GM12878 (cell line): ENCODE data around the gene INHBE. TPM values are rescaled to one million over a fixed set of nuclear protein-coding genes. Genes with fewer than 3 reads are reported as not detected.

Experiments
- ATAC-seq: fragments of 200-7000 bp; cut with Tn5 transposase; 3 replicates; pipeline ENCODE4 v1.9.1; 2020; ENCODE audit warnings: mild to moderate bottlenecking, moderate library complexity
- BruUV-seq: library from RNA; stranded (reverse); fragments of 400-500 nt; replicated peaks from 2 replicates; lab custom pipeline; 2021; lab: Mats Ljungman, UMichigan
- CTCF ChIA-PET: fragments of 300-600 bp; sonication (Branson Sonifier 250); formaldehyde crosslinking; extraction: SDS; loops from one replicate; lab custom pipeline; 2021; ENCODE audit warnings: inconsistent platforms; lab: Yijun Ruan, JAX
- POLR2A ChIA-PET: fragments of 350-600 bp; formaldehyde crosslinking; extraction: SDS; loops from one replicate; lab custom pipeline; 2021; ENCODE audit warnings: inconsistent platforms; lab: Charles Lee
- RAD21 ChIA-PET: fragments of 300-600 bp; sonication (Branson Sonifier 250); formaldehyde crosslinking; loops from one replicate; lab custom pipeline; 2023; ENCODE audit warnings: antibody characterized with exemption; ENCODE audit not compliant: unreplicated experiment; lab: Charles Lee
- SMC1A ChIA-PET: fragments of 300-600 bp; sonication (Branson Sonifier 250); formaldehyde crosslinking; loops from one replicate; lab custom pipeline; 2023; ENCODE audit not compliant: unreplicated experiment, uncharacterized antibody; lab: Charles Lee
- DNase-seq: peaks from one replicate; pipeline ENCODE4 v3.0.0-alpha.2; 2011; ENCODE audit warnings: low read depth, low spot score
- FAIRE-seq: peaks from 3 replicates; lab custom pipeline; 2011; peaks lifted over from hg19 to GRCh38; lab: Jason Lieb, UNC
- H2AFZ ChIP-seq: 2 replicates; pipeline ENCODE4 v1.6.0; 2011; ENCODE audit warnings: low read depth, low read length, control low read depth; ENCODE audit not compliant: control insufficient read depth
- H3K27ac ChIP-seq: 2 replicates; pipeline ENCODE4 v1.5.1; 2011; ENCODE audit warnings: control low read depth; ENCODE audit not compliant: control insufficient read depth, insufficient read depth
- H3K27me3 ChIP-seq, 2 experiments: replicated peaks in 1 of 2; 2 replicates each; pipeline versions ENCODE4 v1.6.0 to v1.6.1; 2011; ENCODE audit warnings: low read length in 1 of 2; ENCODE audit not compliant: control insufficient read depth in 2 of 2, insufficient read depth in 2 of 2
- H3K36me3 ChIP-seq, 2 experiments: 2 replicates each; pipeline ENCODE4 v1.5.1; 2011; ENCODE audit warnings: low read length in 1 of 2; ENCODE audit not compliant: control insufficient read depth in 2 of 2, insufficient read depth in 2 of 2
- H3K4me1 ChIP-seq: 2 replicates; pipeline ENCODE4 v1.6.1; 2011; ENCODE audit warnings: mild to moderate bottlenecking, low read length, moderate library complexity, mixed read lengths; ENCODE audit not compliant: control insufficient read depth, insufficient read depth
- H3K4me2 ChIP-seq: 2 replicates; pipeline ENCODE4 v1.6.0; 2011; ENCODE audit warnings: control low read depth; ENCODE audit not compliant: control insufficient read depth, insufficient read depth
- H3K4me3 ChIP-seq: fragments of 200-600 bp; sonication (generic); 2 replicates; pipeline ENCODE4 v1.5.1; 2016
- H3K79me2 ChIP-seq: 2 replicates; pipeline ENCODE4 v1.6.0; 2011; ENCODE audit warnings: low read length; ENCODE audit not compliant: control insufficient read depth, insufficient read depth
- H3K9ac ChIP-seq: 2 replicates; pipeline ENCODE4 v1.8.0; 2011; ENCODE audit warnings: low read length, control low read depth, mixed read lengths; ENCODE audit not compliant: control insufficient read depth, insufficient read depth
- H3K9me3 ChIP-seq: replicated peaks from 3 replicates; pipeline ENCODE4 v1.5.1; 2011; ENCODE audit warnings: mild to moderate bottlenecking, low read length; ENCODE audit not compliant: control insufficient read depth, insufficient read depth
- H4K20me1 ChIP-seq: 2 replicates; pipeline ENCODE4 v1.6.0; 2011; ENCODE audit not compliant: control insufficient read depth, insufficient read depth
- BMI1 ChIP-seq: fragments of 450-650 bp; IDR thresholded peaks from 2 replicates; pipeline ENCODE4 v1.6.1; 2016; ENCODE audit warnings: mild to moderate bottlenecking, moderate library complexity, borderline replicate concordance
- CHD4 ChIP-seq: fragments of 200-600 bp; sonication (generic); IDR thresholded peaks from 2 replicates; pipeline ENCODE4 v1.6.1; 2016; ENCODE audit warnings: mild to moderate bottlenecking
- HCFC1 ChIP-seq: fragments of 150-350 bp; IDR thresholded peaks from 2 replicates; pipeline ENCODE4 v1.6.1; 2014; ENCODE audit warnings: low read length
- HDAC6 ChIP-seq: fragments of 200-600 bp; sonication (generic); IDR thresholded peaks from one replicate; pipeline ENCODE4 v1.8.0; 2017; ENCODE audit warnings: antibody characterized with exemption; ENCODE audit not compliant: unreplicated experiment
- IKZF1 ChIP-seq: fragments of 450-650 bp; conservative IDR thresholded peaks from 2 replicates; pipeline ENCODE4 v1.6.1; 2017; ENCODE audit warnings: antibody characterized with exemption, mild to moderate bottlenecking
- JUND ChIP-seq: IDR thresholded peaks from 2 replicates; pipeline ENCODE4 v1.6.1; 2012; ENCODE audit warnings: low read depth, mild to moderate bottlenecking, low read length, improper control_type of control experiment, moderate library complexity
- MXI1 ChIP-seq: fragments of 150-350 bp; IDR thresholded peaks from 2 replicates; pipeline ENCODE4 v1.6.1; 2011; ENCODE audit warnings: low read depth, mild to moderate bottlenecking, inconsistent platforms, low read length, improper control_type of control experiment
- MYB ChIP-seq: fragments of 150-350 bp; IDR thresholded peaks from 2 replicates; pipeline ENCODE4 v1.6.1; 2014; ENCODE audit warnings: mild to moderate bottlenecking, low read depth, low read length, borderline replicate concordance
- POLR2A ChIP-seq: IDR thresholded peaks from 2 replicates; pipeline ENCODE4 v1.6.1; 2011; ENCODE audit warnings: low read depth, mild to moderate bottlenecking, low read length
- RAD21 ChIP-seq: IDR thresholded peaks from 2 replicates; pipeline ENCODE4 v1.6.1; 2011; ENCODE audit warnings: mild to moderate bottlenecking, low read depth, low read length, moderate library complexity; ENCODE audit not compliant: insufficient read depth
- STAT1 ChIP-seq: fragments of 450-650 bp; conservative IDR thresholded peaks from 2 replicates; pipeline ENCODE4 v1.6.1; 2014; ENCODE audit warnings: antibody characterized with exemption, mild to moderate bottlenecking
- TARDBP ChIP-seq: IDR thresholded peaks from 2 replicates; pipeline ENCODE4 v1.6.1; 2016; ENCODE audit warnings: borderline replicate concordance
- ZBED1 ChIP-seq: IDR thresholded peaks from 2 replicates; pipeline ENCODE4 v1.6.1; 2016; ENCODE audit warnings: borderline replicate concordance
- ZNF274 ChIP-seq: IDR thresholded peaks from one replicate; pipeline ENCODE4 v1.8.0; 2011; ENCODE audit not compliant: insufficient read length, insufficient read depth
- ZZZ3 ChIP-seq: IDR thresholded peaks from 2 replicates; pipeline ENCODE4 v1.6.1; 2011; ENCODE audit warnings: low read depth; ENCODE audit not compliant: control insufficient read depth, insufficient read length
- WGBS: methylation state at CpG from one replicate; pipeline ENCODE4 v1.1.6; 2016; ENCODE audit warnings: low lambda C conversion rate; ENCODE audit not compliant: insufficient replicate concordance, insufficient coverage; ENCODE audit errors: missing lambda C conversion rate; 5-methylcytosine and 5-hydroxymethylcytosine counted together
- in situ Hi-C: fragments of 300-500 bp; cut with MboI; formaldehyde crosslinking; loops from 9 replicates; pipeline ENCODE4 v1.14.3; 2018; ENCODE audit warnings: mixed read lengths
- intact Hi-C: fragments of 100-400 bp; cut with micrococcal nuclease; formaldehyde crosslinking; loops from one replicate; pipeline ENCODE4 v1.14.2; 2022; ENCODE audit not compliant: unreplicated experiment
- polyA plus RNA-seq, 11 experiments: library from polyadenylated mRNA; depleted of rRNA in 4 of 11; unstranded in 6 of 11; stranded (reverse) in 5 of 11; fragments of >200 nt; fragmentation: Nextera tagmentation in 4 of 11; fragmentation: Illumina TruSeq in 1 of 11; extraction: Ambion mirVana in 4 of 11; extraction: Trizol in 1 of 11; gene quantifications; 1 replicate in 1 of 11; 2 replicates in 10 of 11; pipeline versions ENCODE4 v1.2.1 to v1.2.3, GENCODE V29; 2011 to 2016; ENCODE audit warnings: inconsistent platforms in 2 of 11, missing spikeins in 2 of 11, low read depth in 1 of 11
- total RNA-seq, 4 experiments: library from RNA; depleted of rRNA in 3 of 4; stranded (reverse); fragments of >200 nt in 3 of 4; fragmentation: Illumina TruSeq in 1 of 4; extraction: Trizol in 1 of 4; gene quantifications; 2 replicates each; pipeline versions ENCODE4 v1.2.1 to v1.2.3, GENCODE V29; 2013 to 2021
- TF ChIP-seq, protein P1 (sequence below): IDR thresholded peaks from 2 replicates; pipeline ENCODE4 v1.6.1; 2011; ENCODE audit warnings: low read depth, low read length, improper control_type of control experiment, borderline replicate concordance
- TF ChIP-seq, protein P2 (sequence below): fragments of 450-650 bp; IDR thresholded peaks from 2 replicates; pipeline ENCODE4 v1.6.1; 2017; ENCODE audit warnings: antibody characterized with exemption, mild to moderate bottlenecking, moderate library complexity

The INHBE gene
- total and polyA plus RNA-seq, 10 of the 15 experiments (the other 5 are each of a cell fraction or from before 2014, with no cell fraction given) = 0.09 to 2.5 (median 0.37) TPM

GRCh38 chr12:57498132-57498502 lies 43.0 kb downstream of the INHBE start:
- Histone ChIP-seq H3K4me1 (no peaks in the 10 kb centered on the region), H3K79me2 (no peaks in the 10 kb centered on the region), H3K9ac (no peak overlapping the region), H3K4me3 (no peak overlapping the region), H4K20me1 (no peaks in the 10 kb centered on the region), H2AFZ (no peak overlapping the region), H3K27ac (no peak overlapping the region)
- ChIA-PET CTCF (no interaction called here), POLR2A (interaction anchor here (1.7 kb wide), 1 partner anchor 26 kb away, joined by 4 read pairs; no protein-coding TSS in a partner anchor), SMC1A (no interaction called here)
- 98% methylated on average over 9 of the region's 9 CpGs for WGBS
- in situ Hi-C loops = no loop called here
- DNase-seq = no peak
- no peak for FAIRE-seq
- no TSS peak for BruUV-seq
- ATAC-seq = no peak
- no peak for TF ChIP-seq ZBED1
- TF ChIP-seq MXI1 = no peak
- TF ChIP-seq ZZZ3 = no peak
- TF ChIP-seq, protein P1, sequence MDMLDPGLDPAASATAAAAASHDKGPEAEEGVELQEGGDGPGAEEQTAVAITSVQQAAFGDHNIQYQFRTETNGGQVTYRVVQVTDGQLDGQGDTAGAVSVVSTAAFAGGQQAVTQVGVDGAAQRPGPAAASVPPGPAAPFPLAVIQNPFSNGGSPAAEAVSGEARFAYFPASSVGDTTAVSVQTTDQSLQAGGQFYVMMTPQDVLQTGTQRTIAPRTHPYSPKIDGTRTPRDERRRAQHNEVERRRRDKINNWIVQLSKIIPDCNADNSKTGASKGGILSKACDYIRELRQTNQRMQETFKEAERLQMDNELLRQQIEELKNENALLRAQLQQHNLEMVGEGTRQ = no peak
- TF ChIP-seq TARDBP = no peak
- no peak for TF ChIP-seq JUND
- 0 out of 2 replicates have a peak, but pooled peaks have one; percentile 43 for TF ChIP-seq POLR2A
- TF ChIP-seq, all 136 proteins: peak for 1
- H3K27me3 ChIP-seq = no peaks in the 10 kb centered on the region
- RAD21 ChIA-PET = no interaction called here
- no peaks in the 10 kb centered on the region for H3K9me3 ChIP-seq
- intact Hi-C loops = no loop called here
- H3K36me3 ChIP-seq = peaks cover 8 to 17% of the 10 kb centered on the region in 2 experiments
- H3K4me2 ChIP-seq = no peak overlapping the region

DNA sequence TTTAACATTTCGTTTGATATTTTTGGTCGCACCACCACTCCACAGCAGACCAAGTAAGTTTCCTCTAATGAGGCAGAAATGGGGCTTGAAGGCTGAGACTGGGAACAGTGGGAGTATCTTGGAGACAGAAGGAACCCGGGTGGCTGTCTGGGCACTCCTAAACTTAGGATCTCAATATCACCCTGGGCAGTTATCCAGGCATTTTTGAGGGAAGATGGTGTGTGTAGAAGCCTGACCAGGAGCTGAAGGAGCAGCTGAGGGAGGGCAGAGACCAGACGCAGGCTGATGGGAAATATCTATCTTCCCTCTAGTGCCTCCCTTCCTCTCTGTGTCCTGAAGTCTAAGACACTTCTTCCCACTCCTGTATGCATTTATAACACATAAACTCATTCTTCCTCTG lies 43.5 kb downstream of the INHBE start:
- Histone ChIP-seq H3K9me3 (no peaks in the 10 kb centered on the region), H3K9ac (no peak overlapping the region), H3K4me3 (no peak overlapping the region), H3K27me3 (no peaks in the 10 kb centered on the region), H3K36me3 (peaks cover 8 to 17% of the 10 kb centered on the region in 2 experiments), H3K4me2 (no peak overlapping the region), H4K20me1 (no peaks in the 10 kb centered on the region), H2AFZ (no peak overlapping the region), H3K4me1 (no peaks in the 10 kb centered on the region), H3K79me2 (no peaks in the 10 kb centered on the region), H3K27ac (no peak overlapping the region)
- CTCF ChIA-PET = no interaction called here
- RAD21 ChIA-PET = interaction anchor here (0.7 kb wide), 1 partner anchor 148 kb away, joined by 3 read pairs; no protein-coding TSS in a partner anchor
- no peak for DNase-seq
- SMC1A ChIA-PET = no interaction called here
- no peak for FAIRE-seq
- intact Hi-C loops (no loop called here), in situ Hi-C loops (no loop called here)
- ATAC-seq = no peak
- BruUV-seq = no TSS peak
- POLR2A ChIA-PET = interaction anchor here (0.6 kb wide), 1 partner anchor 10 kb away, joined by 3 read pairs; no protein-coding TSS in a partner anchor
- WGBS = 98% methylated on average over 4 of the region's 4 CpGs
- no peak for TF ChIP-seq STAT1
- no peak for TF ChIP-seq BMI1
- TF ChIP-seq, protein P2, sequence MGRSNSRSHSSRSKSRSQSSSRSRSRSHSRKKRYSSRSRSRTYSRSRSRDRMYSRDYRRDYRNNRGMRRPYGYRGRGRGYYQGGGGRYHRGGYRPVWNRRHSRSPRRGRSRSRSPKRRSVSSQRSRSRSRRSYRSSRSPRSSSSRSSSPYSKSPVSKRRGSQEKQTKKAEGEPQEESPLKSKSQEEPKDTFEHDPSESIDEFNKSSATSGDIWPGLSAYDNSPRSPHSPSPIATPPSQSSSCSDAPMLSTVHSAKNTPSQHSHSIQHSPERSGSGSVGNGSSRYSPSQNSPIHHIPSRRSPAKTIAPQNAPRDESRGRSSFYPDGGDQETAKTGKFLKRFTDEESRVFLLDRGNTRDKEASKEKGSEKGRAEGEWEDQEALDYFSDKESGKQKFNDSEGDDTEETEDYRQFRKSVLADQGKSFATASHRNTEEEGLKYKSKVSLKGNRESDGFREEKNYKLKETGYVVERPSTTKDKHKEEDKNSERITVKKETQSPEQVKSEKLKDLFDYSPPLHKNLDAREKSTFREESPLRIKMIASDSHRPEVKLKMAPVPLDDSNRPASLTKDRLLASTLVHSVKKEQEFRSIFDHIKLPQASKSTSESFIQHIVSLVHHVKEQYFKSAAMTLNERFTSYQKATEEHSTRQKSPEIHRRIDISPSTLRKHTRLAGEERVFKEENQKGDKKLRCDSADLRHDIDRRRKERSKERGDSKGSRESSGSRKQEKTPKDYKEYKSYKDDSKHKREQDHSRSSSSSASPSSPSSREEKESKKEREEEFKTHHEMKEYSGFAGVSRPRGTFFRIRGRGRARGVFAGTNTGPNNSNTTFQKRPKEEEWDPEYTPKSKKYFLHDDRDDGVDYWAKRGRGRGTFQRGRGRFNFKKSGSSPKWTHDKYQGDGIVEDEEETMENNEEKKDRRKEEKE = no peak
- no peak for TF ChIP-seq HDAC6
- TF ChIP-seq RAD21 = no peak
- TF ChIP-seq HCFC1 = no peak
- no peak for TF ChIP-seq MYB
- TF ChIP-seq CHD4 = no peak
- no peak for TF ChIP-seq IKZF1
- no peak for TF ChIP-seq ZNF274
